ENCODE data around the gene GFRA1.
A peak's percentile ranks its signal among the peaks of the same experiment; 100 is the strongest.

Gene GFRA1

GRCh38 chr10:116175231-116175630, 97.8 kb downstream of the GFRA1 start:
- Histone ChIP-seq H2BK5ac (ENCODE audit: low read length) (no peak overlapping the region), H2BK15ac (ENCODE audit: low read length) (no peak overlapping the region), H3K27ac (replicated peaks; ENCODE audit: low read length) (no peak overlapping the region), H3K27me3 (ENCODE audit: control insufficient read depth in 3 of 3, insufficient read depth in 3 of 3, low read depth in 1 of 3, low read length in 3 of 3) (no peaks in the 10 kb centered on the region), H3K4ac (ENCODE audit: low read length) (no peak overlapping the region), H3K4me2 (ENCODE audit: insufficient read depth, low read length, poor library complexity, severe bottlenecking) (no peak overlapping the region), H4K91ac (ENCODE audit: low read depth, low read length, poor library complexity) (no peak overlapping the region), H2BK120ac (ENCODE audit: low read depth, low read length) (no peak overlapping the region), H2AFZ (ENCODE audit: low read length) (no peak overlapping the region), H3K4me1 (ENCODE audit: control insufficient read depth in 2 of 2, insufficient read depth in 1 of 2, low read depth in 1 of 2, low read length in 2 of 2) (peaks cover 4 to 13% of the 10 kb centered on the region in 2 donors), H4K8ac (ENCODE audit: low read depth, low read length) (no peak overlapping the region), H3K9me3 (replicated peaks in 1 of 2; ENCODE audit: control insufficient read depth in 2 of 2, insufficient read depth in 1 of 2, low read depth in 1 of 2, low read length in 2 of 2) (no peaks in the 10 kb centered on the region), H3K79me1 (ENCODE audit: low read depth, low read length) (no peaks in the 10 kb centered on the region), H3K4me3 (ENCODE audit: low read length in 2 of 2) (no peak overlapping the region), H3K14ac (ENCODE audit: low read length) (no peak overlapping the region), H2AK5ac (ENCODE audit: low read depth, low read length) (no peak overlapping the region), H3K18ac (ENCODE audit: low read length) (no peak overlapping the region), H2BK12ac (ENCODE audit: low read length) (no peak overlapping the region), H3K23ac (ENCODE audit: low read depth, low read length, poor library complexity) (no peak overlapping the region), H3K36me3 (replicated peaks in 1 of 2; ENCODE audit: control insufficient read depth in 2 of 2, insufficient read depth in 2 of 2, low read length in 2 of 2) (no peaks in the 10 kb centered on the region), H3K9ac (ENCODE audit: low read depth, low read length, poor library complexity) (no peak overlapping the region)
- no peak for DNase-seq (ENCODE audit: low spot score)
- no CpG with 5 or more reads among the region's 8 CpGs for WGBS, 2 donors (ENCODE audit: extremely low coverage in 2 of 2, insufficient read length in 2 of 2, insufficient replicate concordance in 1 of 2)

- H2BK120ac ChIP-seq (ENCODE audit: low read depth, low read length) = no peak overlapping the region
- H3K79me1 ChIP-seq (ENCODE audit: low read depth, low read length) = no peaks in the 10 kb centered on the region
- H2BK15ac ChIP-seq (ENCODE audit: low read length) = no peak overlapping the region
- H2AK5ac ChIP-seq (ENCODE audit: low read depth, low read length) = no peak overlapping the region
- H3K9me3 ChIP-seq (replicated peaks in 1 of 2; ENCODE audit: control insufficient read depth in 2 of 2, insufficient read depth in 1 of 2, low read depth in 1 of 2, low read length in 2 of 2) = peaks cover 0 to 20% of the 10 kb centered on the region in 2 donors
- no peak overlapping the region for H3K14ac ChIP-seq (ENCODE audit: low read length)
- H3K27ac ChIP-seq (replicated peaks; ENCODE audit: low read length) = no peak overlapping the region
- H3K23ac ChIP-seq (ENCODE audit: low read depth, low read length, poor library complexity) = no peak overlapping the region
- H3K4me1 ChIP-seq (ENCODE audit: control insufficient read depth in 2 of 2, insufficient read depth in 1 of 2, low read depth in 1 of 2, low read length in 2 of 2) = peaks cover 4 to 13% of the 10 kb centered on the region in 2 donors
- no peak overlapping the region for H3K4ac ChIP-seq (ENCODE audit: low read length)
- H2BK12ac ChIP-seq (ENCODE audit: low read length) = no peak overlapping the region
- no peak overlapping the region for H2AFZ ChIP-seq (ENCODE audit: low read length)
- no peak overlapping the region for H4K8ac ChIP-seq (ENCODE audit: low read depth, low read length)
- no peak for DNase-seq (ENCODE audit: low spot score)
- H3K18ac ChIP-seq (ENCODE audit: low read length) = no peak overlapping the region
- H3K9ac ChIP-seq (ENCODE audit: low read depth, low read length, poor library complexity) = no peak overlapping the region
- H2BK5ac ChIP-seq (ENCODE audit: low read length) = no peak overlapping the region
- H3K4me3 ChIP-seq (ENCODE audit: low read length in 2 of 2) = no peak overlapping the region
- WGBS, 2 donors (ENCODE audit: extremely low coverage in 2 of 2, insufficient read length in 2 of 2, insufficient replicate concordance in 1 of 2) = no CpG with 5 or more reads among the region's 4 CpGs
- H3K27me3 ChIP-seq (ENCODE audit: control insufficient read depth in 3 of 3, insufficient read depth in 3 of 3, low read depth in 1 of 3, low read length in 3 of 3) = no peaks in the 10 kb centered on the region
- no peak overlapping the region for H4K91ac ChIP-seq (ENCODE audit: low read depth, low read length, poor library complexity)
- no peak overlapping the region for H3K4me2 ChIP-seq (ENCODE audit: insufficient read depth, low read length, poor library complexity, severe bottlenecking)
- H3K36me3 ChIP-seq (replicated peaks in 1 of 2; ENCODE audit: control insufficient read depth in 2 of 2, insufficient read depth in 2 of 2, low read length in 2 of 2) = no peaks in the 10 kb centered on the region
These were observed 101.5 kb downstream of the GFRA1 start for GRCh38 chr10:116171505-116171904.

- Histone ChIP-seq H2BK5ac (ENCODE audit: low read length) (no peak overlapping the region), H3K4me1 (ENCODE audit: control insufficient read depth in 2 of 2, insufficient read depth in 1 of 2, low read depth in 1 of 2, low read length in 2 of 2) (peaks cover 4 to 13% of the 10 kb centered on the region in 2 donors), H2AFZ (ENCODE audit: low read length) (no peak overlapping the region), H3K79me1 (ENCODE audit: low read depth, low read length) (no peaks in the 10 kb centered on the region), H3K27me3 (ENCODE audit: control insufficient read depth in 3 of 3, insufficient read depth in 3 of 3, low read depth in 1 of 3, low read length in 3 of 3) (no peaks in the 10 kb centered on the region), H3K4ac (ENCODE audit: low read length) (no peak overlapping the region), H3K4me2 (ENCODE audit: insufficient read depth, low read length, poor library complexity, severe bottlenecking) (no peak overlapping the region), H2BK15ac (ENCODE audit: low read length) (no peak overlapping the region), H3K36me3 (replicated peaks in 1 of 2; ENCODE audit: control insufficient read depth in 2 of 2, insufficient read depth in 2 of 2, low read length in 2 of 2) (no peaks in the 10 kb centered on the region), H2AK5ac (ENCODE audit: low read depth, low read length) (no peak overlapping the region), H2BK12ac (ENCODE audit: low read length) (no peak overlapping the region), H3K9ac (ENCODE audit: low read depth, low read length, poor library complexity) (no peak overlapping the region), H3K4me3 (ENCODE audit: low read length in 2 of 2) (no peak overlapping the region), H2BK120ac (ENCODE audit: low read depth, low read length) (no peak overlapping the region), H3K27ac (replicated peaks; ENCODE audit: low read length) (no peak overlapping the region), H3K14ac (ENCODE audit: low read length) (no peak overlapping the region), H3K18ac (ENCODE audit: low read length) (no peak overlapping the region), H4K8ac (ENCODE audit: low read depth, low read length) (no peak overlapping the region), H3K23ac (ENCODE audit: low read depth, low read length, poor library complexity) (no peak overlapping the region), H4K91ac (ENCODE audit: low read depth, low read length, poor library complexity) (no peak overlapping the region), H3K9me3 (replicated peaks in 1 of 2; ENCODE audit: control insufficient read depth in 2 of 2, insufficient read depth in 1 of 2, low read depth in 1 of 2, low read length in 2 of 2) (peaks cover 0 to 20% of the 10 kb centered on the region in 2 donors)
- no CpG with 5 or more reads among the region's 2 CpGs for WGBS, 2 donors (ENCODE audit: extremely low coverage in 2 of 2, insufficient read length in 2 of 2, insufficient replicate concordance in 1 of 2)
- DNase-seq (ENCODE audit: low spot score) = peak; percentile 14
These were observed 102.2 kb downstream of the GFRA1 start for GRCh38 chr10:116170815-116171250.

GRCh38 chr10:116169782-116170445, 103.1 kb downstream of the GFRA1 start:
- no peak overlapping the region for H3K27ac ChIP-seq (replicated peaks; ENCODE audit: low read length)
- H3K14ac ChIP-seq (ENCODE audit: low read length) = no peak overlapping the region
- no peak overlapping the region for H3K4ac ChIP-seq (ENCODE audit: low read length)
- no peak overlapping the region for H3K18ac ChIP-seq (ENCODE audit: low read length)
- no peak overlapping the region for H3K23ac ChIP-seq (ENCODE audit: low read depth, low read length, poor library complexity)
- H3K27me3 ChIP-seq (ENCODE audit: control insufficient read depth in 3 of 3, insufficient read depth in 3 of 3, low read depth in 1 of 3, low read length in 3 of 3) = no peaks in the 10 kb centered on the region
- H2BK5ac ChIP-seq (ENCODE audit: low read length) = peak overlapping the region; percentile 36
- H4K91ac ChIP-seq (ENCODE audit: low read depth, low read length, poor library complexity) = no peak overlapping the region
- peaks cover 0 to 20% of the 10 kb centered on the region in 2 donors for H3K9me3 ChIP-seq (replicated peaks in 1 of 2; ENCODE audit: control insufficient read depth in 2 of 2, insufficient read depth in 1 of 2, low read depth in 1 of 2, low read length in 2 of 2)
- H3K9ac ChIP-seq (ENCODE audit: low read depth, low read length, poor library complexity) = no peak overlapping the region
- H3K4me3 ChIP-seq (ENCODE audit: low read length in 2 of 2) = no peak overlapping the region
- H2AK5ac ChIP-seq (ENCODE audit: low read depth, low read length) = no peak overlapping the region
- WGBS, 2 donors (ENCODE audit: extremely low coverage in 2 of 2, insufficient read length in 2 of 2, insufficient replicate concordance in 1 of 2) = no CpG with 5 or more reads among the region's 3 CpGs
- no peak for DNase-seq (ENCODE audit: low spot score)
- H3K79me1 ChIP-seq (ENCODE audit: low read depth, low read length) = no peaks in the 10 kb centered on the region
- H3K4me1 ChIP-seq (ENCODE audit: control insufficient read depth in 2 of 2, insufficient read depth in 1 of 2, low read depth in 1 of 2, low read length in 2 of 2) = peaks cover 4 to 9% of the 10 kb centered on the region in 2 donors
- no peak overlapping the region for H3K4me2 ChIP-seq (ENCODE audit: insufficient read depth, low read length, poor library complexity, severe bottlenecking)
- no peak overlapping the region for H2BK120ac ChIP-seq (ENCODE audit: low read depth, low read length)
- H2AFZ ChIP-seq (ENCODE audit: low read length) = no peak overlapping the region
- no peak overlapping the region for H4K8ac ChIP-seq (ENCODE audit: low read depth, low read length)
- H3K36me3 ChIP-seq (replicated peaks in 1 of 2; ENCODE audit: control insufficient read depth in 2 of 2, insufficient read depth in 2 of 2, low read length in 2 of 2) = no peaks in the 10 kb centered on the region
- H2BK12ac ChIP-seq (ENCODE audit: low read length) = no peak overlapping the region
- H2BK15ac ChIP-seq (ENCODE audit: low read length) = no peak overlapping the region
